HG03066 (cell line): Measurements from ENCODE around the gene OR2T34.
A peak's percentile ranks its signal among the peaks of the same experiment; 100 is the strongest.
"Not testable (repeated sequence)": the region's sequence is repeated elsewhere in the genome, so short reads cannot be mapped to it uniquely, and the experiment has no call there.

Experiments
- ATAC-seq: cut with Tn5 transposase; IDR thresholded peaks from one replicate; pipeline ENCODE4 v1.9.1; 2021; ENCODE audit warnings: low read depth; ENCODE audit not compliant: unreplicated experiment

Gene OR2T34

GRCh38 chr1:248574657-248575056 lies at the start of gene OR2T34:
OR2T34 (minus strand) TSS chr1:248574757; CDS start chr1:248574757, 0 bp downstream.
- ATAC-seq: not testable (repeated sequence)

GRCh38 chr1:248622570-248623001 lies 48.0 kb upstream of the OR2T34 start:
- peak; percentile 93 for ATAC-seq

GRCh38 chr1:248621770-248622169 lies 47.2 kb upstream of the OR2T34 start:
- ATAC-seq: no peak

- no peak for ATAC-seq
Observed at GRCh38 chr1:248618878-248619277, 44.3 kb upstream of the OR2T34 start.

- no peak for ATAC-seq
Observed at GRCh38 chr1:248618119-248618518, 43.6 kb upstream of the OR2T34 start.

- ATAC-seq: peak; percentile 66
Observed at GRCh38 chr1:248613742-248614141, 39.2 kb upstream of the OR2T34 start.

- no peak for ATAC-seq
Observed at GRCh38 chr1:248611883-248612414, 37.4 kb upstream of the OR2T34 start.

GRCh38 chr1:248610301-248610700 lies 35.7 kb upstream of the OR2T34 start:
- no peak for ATAC-seq

- no peak for ATAC-seq
Observed at GRCh38 chr1:248599396-248599795, 24.8 kb upstream of the OR2T34 start.

GRCh38 chr1:248597589-248597988 lies 23.0 kb upstream of the OR2T34 start, which contains the start of gene OR2T10:
OR2T10 (minus strand) TSS chr1:248597700; CDS start chr1:248593768, 3,932 bp downstream.
- ATAC-seq: no peak

GRCh38 chr1:248596615-248597014 lies 22.1 kb upstream of the OR2T34 start:
- ATAC-seq: no peak

- no peak for ATAC-seq
Observed at GRCh38 chr1:248593226-248593625, 18.7 kb upstream of the OR2T34 start.

- ATAC-seq: no peak
Observed at GRCh38 chr1:248592655-248593054, 18.1 kb upstream of the OR2T34 start.

GRCh38 chr1:248590055-248590454 lies 15.5 kb upstream of the OR2T34 start:
- no peak for ATAC-seq

GRCh38 chr1:248589334-248589733 lies 14.8 kb upstream of the OR2T34 start:
- no peak for ATAC-seq

GRCh38 chr1:248585266-248585665 lies 10.7 kb upstream of the OR2T34 start:
- no peak for ATAC-seq

GRCh38 chr1:248576260-248576980 lies 1.9 kb upstream of the OR2T34 start:
- no peak for ATAC-seq

- ATAC-seq: not testable (repeated sequence)
Observed at GRCh38 chr1:248573856-248574255, 701 bp downstream of the OR2T34 start.

- not testable (repeated sequence) for ATAC-seq
Observed at GRCh38 chr1:248572049-248572448, 2.5 kb downstream of the OR2T34 start.

- not testable (repeated sequence) for ATAC-seq
Observed at GRCh38 chr1:248570811-248571210, 3.7 kb downstream of the OR2T34 start.

- not testable (repeated sequence) for ATAC-seq
Observed at GRCh38 chr1:248569049-248569448, 5.5 kb downstream of the OR2T34 start.
